Fibroblast of mammary gland (primary cell): ENCODE measurements around the gene KDELR3.

Experiments used
- DNase-seq: peaks from one replicate; pipeline ENCODE4 v3.0.0-alpha.2; 2010; ENCODE audit warnings: low read depth
- H3K4me3 ChIP-seq: 2 replicates; pipeline ENCODE4 v1.5.1; 2011; ENCODE audit warnings: low read depth, mild to moderate bottlenecking, low read length, moderate library complexity; ENCODE audit not compliant: control insufficient read depth
- TF ChIP-seq, protein P1 (sequence below): conservative IDR thresholded peaks from 2 replicates; pipeline ENCODE4 v1.5.1; 2011; ENCODE audit warnings: low read depth, low read length, inconsistent platforms; ENCODE audit not compliant: control insufficient read depth, insufficient read depth

The KDELR3 gene

GRCh38 chr22:38510416-38510970 lies 42.6 kb downstream of the KDELR3 start:
- TF ChIP-seq, protein P1, sequence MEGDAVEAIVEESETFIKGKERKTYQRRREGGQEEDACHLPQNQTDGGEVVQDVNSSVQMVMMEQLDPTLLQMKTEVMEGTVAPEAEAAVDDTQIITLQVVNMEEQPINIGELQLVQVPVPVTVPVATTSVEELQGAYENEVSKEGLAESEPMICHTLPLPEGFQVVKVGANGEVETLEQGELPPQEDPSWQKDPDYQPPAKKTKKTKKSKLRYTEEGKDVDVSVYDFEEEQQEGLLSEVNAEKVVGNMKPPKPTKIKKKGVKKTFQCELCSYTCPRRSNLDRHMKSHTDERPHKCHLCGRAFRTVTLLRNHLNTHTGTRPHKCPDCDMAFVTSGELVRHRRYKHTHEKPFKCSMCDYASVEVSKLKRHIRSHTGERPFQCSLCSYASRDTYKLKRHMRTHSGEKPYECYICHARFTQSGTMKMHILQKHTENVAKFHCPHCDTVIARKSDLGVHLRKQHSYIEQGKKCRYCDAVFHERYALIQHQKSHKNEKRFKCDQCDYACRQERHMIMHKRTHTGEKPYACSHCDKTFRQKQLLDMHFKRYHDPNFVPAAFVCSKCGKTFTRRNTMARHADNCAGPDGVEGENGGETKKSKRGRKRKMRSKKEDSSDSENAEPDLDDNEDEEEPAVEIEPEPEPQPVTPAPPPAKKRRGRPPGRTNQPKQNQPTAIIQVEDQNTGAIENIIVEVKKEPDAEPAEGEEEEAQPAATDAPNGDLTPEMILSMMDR, result no peak
- no peak for DNase-seq

DNA sequence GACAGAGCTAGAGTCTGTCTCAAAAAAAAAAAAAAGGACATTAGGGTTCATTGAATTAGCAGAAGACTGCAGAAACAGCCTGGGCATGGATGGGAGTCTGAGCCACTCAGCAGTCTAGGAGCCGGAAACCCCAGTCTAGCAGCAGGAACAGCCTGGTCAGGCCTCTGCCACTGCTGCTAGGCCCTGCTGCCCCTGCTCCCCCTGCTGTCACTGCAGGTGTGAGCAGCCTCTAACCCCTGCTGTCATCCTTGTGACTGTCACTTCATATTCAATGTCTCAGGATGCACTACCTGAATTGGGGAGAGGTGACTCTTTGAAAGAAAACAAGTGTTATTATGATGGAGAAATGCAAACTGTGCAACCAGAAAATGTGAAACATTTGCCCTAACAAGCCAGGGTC lies 45.2 kb downstream of the KDELR3 start:
- DNase-seq, result no peak
- TF ChIP-seq, protein P1, result no peak
- no peak overlapping the region for H3K4me3 ChIP-seq

More at GRCh38 chr22:38510416-38510970, 42.6 kb downstream of the KDELR3 start:
- no peak overlapping the region for H3K4me3 ChIP-seq

GRCh38 chr22:38518620-38519019 lies 50.7 kb downstream of the KDELR3 start:
- no peak for DNase-seq
- TF ChIP-seq, protein P1, result no peak
- no peak overlapping the region for H3K4me3 ChIP-seq

- TF ChIP-seq, protein P1, result no peak
- no peak overlapping the region for H3K4me3 ChIP-seq
These were observed 51.8 kb downstream of the KDELR3 start for GRCh38 chr22:38519453-38520250.

DNA sequence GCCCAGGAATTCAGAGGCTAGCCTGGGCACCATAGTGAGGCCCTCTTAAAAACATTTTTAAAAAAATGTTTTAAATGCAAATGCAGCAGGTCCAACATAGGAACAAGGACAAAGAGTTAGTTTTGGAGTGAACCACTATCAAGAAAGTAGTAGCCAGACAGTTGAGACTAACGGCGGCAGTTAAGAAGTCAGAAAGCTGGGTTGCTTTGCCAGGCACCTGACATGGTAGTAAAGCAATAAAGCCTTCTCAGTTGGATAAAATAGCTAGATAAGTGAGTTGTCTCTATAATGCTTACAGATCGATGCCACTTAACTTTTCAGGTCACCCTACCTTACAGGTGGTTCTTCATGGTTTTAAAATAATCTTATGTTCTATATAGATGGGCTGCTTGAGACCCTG lies 55.1 kb downstream of the KDELR3 start:
- H3K4me3 ChIP-seq, result no peak overlapping the region
- DNase-seq, result no peak
- TF ChIP-seq, protein P1, result no peak

More at GRCh38 chr22:38519453-38520250, 51.8 kb downstream of the KDELR3 start:
- DNase-seq, result no peak

DNA sequence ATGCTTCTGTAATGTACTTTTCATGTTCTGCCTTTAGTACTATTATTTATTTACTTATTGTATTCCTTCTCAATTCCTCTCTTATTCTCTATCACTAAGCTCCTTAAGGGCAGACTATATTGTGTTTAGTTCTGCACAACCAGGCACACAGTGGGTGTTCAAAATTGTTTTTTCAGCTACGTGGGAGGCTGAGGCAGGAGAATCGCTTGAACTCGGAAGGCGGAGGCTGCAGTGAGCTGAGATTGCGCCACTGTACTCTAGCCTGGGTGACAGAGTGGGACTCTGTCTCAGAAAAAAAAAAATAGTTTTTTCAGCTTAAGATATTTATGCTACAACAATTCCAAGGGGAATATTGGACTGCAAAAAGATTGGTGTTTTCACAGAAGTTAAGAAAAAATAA lies 55.6 kb downstream of the KDELR3 start:
- TF ChIP-seq, protein P1, result no peak
- no peak overlapping the region for H3K4me3 ChIP-seq
- no peak for DNase-seq
